ENCODE data around the gene PODXL.

- TF ChIP-seq REST (IDR thresholded peaks at IDR 0.05) (no peak), MAFK (IDR thresholded peaks at IDR 0.05; ENCODE audit: partially characterized antibody) (no peak), CTCF (IDR thresholded peaks at IDR 0.05) (no peak), MYC (IDR thresholded peaks at IDR 0.05; ENCODE audit: borderline replicate concordance, low read length) (no peak)
- TF ChIP-seq, protein P1, sequence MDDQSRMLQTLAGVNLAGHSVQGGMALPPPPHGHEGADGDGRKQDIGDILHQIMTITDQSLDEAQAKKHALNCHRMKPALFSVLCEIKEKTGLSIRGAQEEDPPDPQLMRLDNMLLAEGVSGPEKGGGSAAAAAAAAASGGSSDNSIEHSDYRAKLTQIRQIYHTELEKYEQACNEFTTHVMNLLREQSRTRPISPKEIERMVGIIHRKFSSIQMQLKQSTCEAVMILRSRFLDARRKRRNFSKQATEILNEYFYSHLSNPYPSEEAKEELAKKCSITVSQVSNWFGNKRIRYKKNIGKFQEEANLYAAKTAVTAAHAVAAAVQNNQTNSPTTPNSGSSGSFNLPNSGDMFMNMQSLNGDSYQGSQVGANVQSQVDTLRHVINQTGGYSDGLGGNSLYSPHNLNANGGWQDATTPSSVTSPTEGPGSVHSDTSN (IDR thresholded peaks at IDR 0.05) = no peak
Measured at GRCh38 chr7:131506597-131506996, 49.8 kb downstream of the PODXL start.

Measured in A549 (cell line).